Measurements from ENCODE around the gene RPTOR.

GRCh38 chr17:80704894-80705293 is 160.3 kb downstream of the RPTOR start:
- TF ChIP-seq ZFP30 (CRISPR knock-in tag; IDR thresholded peaks at IDR 0.05), result no peak
- TF ChIP-seq, protein P1, sequence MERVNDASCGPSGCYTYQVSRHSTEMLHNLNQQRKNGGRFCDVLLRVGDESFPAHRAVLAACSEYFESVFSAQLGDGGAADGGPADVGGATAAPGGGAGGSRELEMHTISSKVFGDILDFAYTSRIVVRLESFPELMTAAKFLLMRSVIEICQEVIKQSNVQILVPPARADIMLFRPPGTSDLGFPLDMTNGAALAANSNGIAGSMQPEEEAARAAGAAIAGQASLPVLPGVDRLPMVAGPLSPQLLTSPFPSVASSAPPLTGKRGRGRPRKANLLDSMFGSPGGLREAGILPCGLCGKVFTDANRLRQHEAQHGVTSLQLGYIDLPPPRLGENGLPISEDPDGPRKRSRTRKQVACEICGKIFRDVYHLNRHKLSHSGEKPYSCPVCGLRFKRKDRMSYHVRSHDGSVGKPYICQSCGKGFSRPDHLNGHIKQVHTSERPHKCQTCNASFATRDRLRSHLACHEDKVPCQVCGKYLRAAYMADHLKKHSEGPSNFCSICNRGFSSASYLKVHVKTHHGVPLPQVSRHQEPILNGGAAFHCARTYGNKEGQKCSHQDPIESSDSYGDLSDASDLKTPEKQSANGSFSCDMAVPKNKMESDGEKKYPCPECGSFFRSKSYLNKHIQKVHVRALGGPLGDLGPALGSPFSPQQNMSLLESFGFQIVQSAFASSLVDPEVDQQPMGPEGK (CRISPR knock-in tag; IDR thresholded peaks at IDR 0.05; ENCODE audit: borderline replicate concordance), result no peak

Measured in SK-N-SH treated with all-trans-retinoic acid at 6 μM for 48 hours (cell line).